Fibroblast of skin of back (primary cell): Measurements from ENCODE around the gene COL5A2.

ENCODE experiments used
- DNase-seq: peaks from one replicate; pipeline ENCODE4 v3.0.0-alpha.2; 2013

The COL5A2 gene

DNA sequence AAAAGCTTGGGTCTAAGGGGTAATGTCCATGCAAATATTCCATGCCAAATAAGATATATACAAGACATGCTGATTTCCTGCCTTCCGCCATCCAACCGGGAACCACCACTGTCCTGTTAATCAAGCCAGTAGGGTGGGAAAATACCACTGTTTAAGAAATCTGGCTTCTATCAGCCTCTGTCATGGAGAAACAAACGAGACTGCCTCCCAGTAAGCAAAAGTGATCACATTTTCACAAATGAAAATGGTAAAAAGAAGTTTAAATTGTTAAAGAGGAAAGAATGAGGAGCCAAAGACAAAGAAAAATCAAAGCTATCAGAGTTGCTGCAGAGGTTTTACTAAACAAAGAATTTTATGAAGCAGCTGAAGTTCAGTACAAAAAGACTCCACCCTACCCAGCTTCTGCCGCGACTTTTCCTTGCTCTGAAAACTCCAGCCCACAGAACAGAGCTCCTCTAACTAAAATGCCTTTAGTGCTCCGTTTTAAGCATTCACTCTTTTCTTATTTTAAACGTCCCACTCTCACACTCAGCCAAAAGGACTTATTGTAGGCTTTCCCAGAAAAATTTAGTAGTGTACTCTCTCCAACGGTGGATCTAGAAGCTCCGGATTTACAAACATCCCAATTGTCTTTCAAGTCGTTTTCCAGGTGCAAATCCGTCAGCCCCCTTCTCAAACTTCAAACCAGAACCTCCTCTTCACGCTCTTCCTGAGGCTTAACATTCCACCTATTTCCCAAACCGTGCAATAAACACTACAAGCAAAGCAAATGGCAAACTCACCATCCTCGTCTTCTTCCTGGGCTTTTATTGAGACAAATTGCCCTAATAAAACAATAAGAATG is 613 bp downstream of the COL5A2 start:
- peak; percentile 85 for DNase-seq

DNA sequence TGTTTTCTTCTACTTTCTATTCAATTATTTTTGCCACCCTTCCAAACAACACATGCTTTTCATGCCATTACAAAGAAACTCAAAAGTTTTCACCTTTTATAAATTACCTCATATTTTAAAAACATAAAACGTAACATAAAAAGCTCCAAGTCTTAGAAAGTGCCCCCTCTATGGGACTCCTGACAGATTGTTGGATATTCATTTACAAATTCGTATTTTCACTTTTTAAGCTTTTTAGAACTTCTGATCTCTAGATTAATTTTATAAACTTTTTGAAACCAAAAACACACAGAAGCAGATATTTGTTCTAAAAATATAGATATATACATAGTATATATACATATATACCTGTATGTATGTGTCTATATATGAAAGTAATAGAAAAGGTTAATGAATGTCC is 1.5 kb downstream of the COL5A2 start:
- peak; percentile 44 for DNase-seq

DNA sequence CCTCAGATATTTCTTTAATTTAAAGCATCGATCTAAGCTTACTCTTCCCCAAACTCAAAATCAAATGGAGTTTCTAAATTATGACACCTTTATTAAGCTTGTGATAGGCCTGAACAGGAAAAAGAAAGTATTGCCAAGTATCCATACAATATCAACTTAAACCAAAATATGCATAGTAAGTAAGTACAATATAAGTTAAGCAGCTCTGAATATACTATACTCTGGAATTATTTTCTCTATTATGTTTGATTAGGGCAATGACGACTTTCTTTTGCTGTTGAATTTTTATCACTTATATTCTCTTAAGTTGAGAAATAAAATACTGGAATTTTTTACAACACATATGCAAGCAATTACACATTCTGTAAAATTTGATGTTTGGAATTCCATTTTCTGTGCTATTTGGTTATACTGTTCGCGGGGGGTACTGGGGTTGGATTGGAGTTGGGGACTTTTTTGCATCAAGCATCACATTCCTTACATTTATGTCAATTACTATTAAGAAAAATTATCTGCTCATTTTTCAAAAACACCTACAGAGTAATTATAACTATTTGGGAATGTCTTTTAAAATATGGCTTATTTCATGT is 2.2 kb downstream of the COL5A2 start:
- DNase-seq, result peak; percentile 65

DNA sequence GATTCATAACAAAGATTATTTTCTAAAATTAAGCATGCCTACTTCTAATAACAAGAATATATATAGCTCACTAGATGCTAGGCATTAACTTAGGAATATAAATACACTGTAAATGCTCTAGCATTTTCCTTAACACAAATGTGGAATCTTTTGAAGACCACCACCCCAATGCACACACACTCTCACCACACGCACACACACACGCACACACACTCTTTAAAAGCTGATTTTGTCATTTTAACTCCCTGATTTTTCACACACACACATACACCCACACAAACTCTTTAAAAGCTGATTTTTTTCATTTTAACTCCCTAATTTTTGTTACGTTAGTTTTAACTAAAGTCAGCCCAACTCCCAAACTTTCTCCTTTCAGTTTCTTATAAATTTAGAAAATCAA is 3.0 kb downstream of the COL5A2 start:
- DNase-seq, result no peak

DNA sequence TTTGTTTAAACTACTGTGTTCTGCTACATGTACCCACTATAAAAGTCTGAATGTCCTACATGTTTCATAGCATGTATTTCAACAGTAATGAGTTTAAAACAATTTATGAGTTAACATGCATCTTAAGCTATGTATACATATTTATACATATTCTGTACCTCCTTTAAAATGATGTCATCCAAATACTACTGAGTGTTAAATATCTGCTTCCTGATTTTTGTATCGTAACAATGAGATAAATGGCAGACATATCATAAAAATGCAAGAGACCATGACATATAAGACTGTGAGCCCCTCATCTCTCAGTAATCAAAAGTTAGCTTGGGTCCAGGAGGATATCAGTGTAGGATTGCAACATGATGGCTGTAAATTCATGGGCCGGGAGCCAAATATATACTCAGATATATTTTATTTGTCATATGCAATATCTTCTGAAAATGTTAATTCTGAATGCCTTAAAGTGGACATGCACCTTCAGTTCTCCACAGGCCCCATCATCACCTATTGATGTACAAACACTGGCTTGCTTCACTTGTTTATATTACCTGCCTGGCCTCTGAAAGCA is 3.6 kb downstream of the COL5A2 start:
- DNase-seq, result no peak

DNA sequence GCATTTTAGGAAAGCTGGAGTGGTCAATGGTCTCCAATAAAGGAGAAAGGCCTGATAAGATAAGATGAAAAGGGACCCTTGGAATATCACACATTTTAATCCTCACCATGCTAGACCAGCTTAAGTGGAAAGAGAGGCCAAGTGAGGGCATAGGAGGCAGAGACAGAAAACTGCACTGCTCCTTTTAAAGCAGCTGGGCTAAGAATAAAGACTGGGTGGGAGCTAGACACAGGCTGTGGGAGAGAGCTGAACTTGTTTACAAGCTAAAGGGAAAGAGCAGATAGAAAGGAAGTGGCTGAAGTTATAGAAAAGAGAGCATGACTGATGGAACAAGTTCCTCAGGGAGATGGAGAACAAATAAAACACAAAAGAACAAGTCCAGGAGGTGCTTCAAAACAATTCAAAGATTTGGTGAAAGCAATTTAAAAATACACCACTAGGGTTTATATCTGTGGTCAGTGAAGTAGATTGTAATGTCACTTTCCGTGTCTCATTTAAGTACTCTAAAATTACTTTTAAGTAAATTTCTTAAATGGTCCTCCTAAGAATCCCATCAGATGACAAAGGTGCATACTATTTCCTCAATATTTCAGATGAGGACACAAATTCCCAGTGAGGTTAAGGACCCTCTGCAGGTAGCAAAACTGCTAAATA is 7.5 kb downstream of the COL5A2 start:
- no peak for DNase-seq

DNA sequence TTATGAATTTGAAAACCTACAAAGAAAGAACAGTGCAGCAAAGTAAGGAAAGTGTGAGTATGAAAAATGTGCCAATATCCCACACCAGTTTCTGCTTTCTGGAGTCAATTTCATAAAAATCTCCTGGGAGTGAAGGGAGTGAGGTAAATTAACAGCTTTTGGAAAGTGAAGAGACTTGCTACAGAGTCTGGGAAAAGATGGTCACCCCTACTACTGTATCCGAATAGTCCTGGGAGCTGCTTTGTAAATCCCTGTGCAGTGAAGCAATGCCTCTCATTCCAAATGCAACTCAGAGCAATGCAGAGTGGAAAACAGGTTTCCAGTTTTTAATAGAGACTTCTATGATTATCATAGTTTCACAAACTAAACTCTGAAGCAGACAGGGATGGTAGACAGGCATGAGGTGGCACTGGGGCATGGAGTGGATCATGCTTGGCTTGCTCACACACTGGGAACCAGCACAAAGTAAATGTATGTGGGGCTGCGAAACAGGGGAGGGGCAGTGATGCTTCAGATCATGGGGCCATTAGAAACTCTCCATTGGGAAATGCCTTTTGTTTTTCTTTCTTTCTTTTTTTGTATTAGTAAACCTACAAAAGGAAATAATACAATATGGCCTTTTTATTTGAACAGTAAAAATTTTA is 10.6 kb downstream of the COL5A2 start:
- DNase-seq, result no peak

DNA sequence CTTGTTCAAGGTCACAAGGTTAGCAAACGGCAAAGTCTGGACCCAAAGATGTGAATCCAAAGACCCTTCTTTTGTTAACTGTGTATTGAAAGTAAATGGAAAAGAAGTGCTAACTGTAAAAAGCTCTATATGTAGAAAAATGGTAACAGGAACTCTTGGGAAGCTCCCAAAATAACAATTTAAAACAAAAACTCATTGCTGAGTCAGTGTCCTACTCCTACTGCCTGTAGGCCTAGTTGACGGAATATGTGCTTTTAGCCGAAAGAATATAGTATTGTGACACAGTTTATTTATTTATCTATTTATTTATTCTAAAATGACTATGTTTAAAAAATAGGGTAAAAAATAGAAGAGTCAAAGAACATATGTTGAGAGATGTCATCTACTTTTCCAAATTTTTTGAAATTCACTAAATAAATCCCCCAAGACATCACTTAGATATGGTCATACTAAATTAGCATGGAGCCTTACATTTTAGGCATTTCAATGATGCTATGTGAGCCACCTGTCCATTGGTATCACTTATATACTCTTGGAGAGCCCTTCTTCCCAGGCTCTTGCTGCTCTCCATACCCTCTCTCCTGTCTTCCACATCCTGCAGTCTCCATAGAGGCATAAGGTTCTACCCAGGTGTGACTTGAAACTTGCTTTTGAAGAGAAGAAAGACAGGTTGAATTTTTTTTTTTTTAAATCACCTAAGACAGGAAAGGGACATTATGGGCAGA is 13.7 kb downstream of the COL5A2 start:
- no peak for DNase-seq

DNA sequence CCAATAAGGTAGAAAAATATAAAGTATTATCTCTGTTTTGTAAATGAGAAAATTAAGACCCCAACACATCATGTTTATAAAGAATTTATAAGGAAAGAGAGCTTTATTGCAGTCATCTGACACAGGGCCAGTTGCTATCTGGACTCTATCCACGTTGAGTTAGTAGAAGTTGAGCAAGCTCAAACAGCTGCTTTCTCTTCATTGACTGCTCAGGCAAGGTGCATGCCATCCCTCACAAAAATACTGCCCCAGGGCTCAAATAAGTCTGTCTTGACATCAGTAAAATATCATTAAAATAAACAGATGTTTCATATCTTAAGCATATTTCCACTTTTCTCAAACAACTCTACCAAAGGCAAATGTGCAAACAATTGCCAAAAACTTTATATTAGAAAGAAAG is 14.8 kb downstream of the COL5A2 start:
- DNase-seq, result no peak

DNA sequence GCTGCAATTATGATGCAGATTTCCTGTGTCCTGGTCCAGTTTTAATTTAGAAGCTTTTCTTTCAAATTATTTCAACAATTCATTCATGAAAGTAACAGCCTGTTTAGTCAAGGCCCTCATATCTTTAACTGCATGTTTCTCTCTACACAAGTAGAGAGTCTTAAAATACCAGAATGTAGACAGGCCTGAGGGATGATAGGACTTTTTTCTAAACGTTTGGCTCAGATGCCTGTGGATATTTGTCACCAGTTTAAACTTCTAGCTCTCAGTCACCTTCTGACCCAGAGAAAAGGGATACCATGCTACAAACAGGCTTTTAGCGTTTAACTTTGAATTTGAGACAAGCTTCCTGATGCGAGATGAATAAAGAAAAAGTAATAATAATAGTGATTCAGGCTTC is 15.7 kb downstream of the COL5A2 start:
- DNase-seq, result peak; percentile 92

DNA sequence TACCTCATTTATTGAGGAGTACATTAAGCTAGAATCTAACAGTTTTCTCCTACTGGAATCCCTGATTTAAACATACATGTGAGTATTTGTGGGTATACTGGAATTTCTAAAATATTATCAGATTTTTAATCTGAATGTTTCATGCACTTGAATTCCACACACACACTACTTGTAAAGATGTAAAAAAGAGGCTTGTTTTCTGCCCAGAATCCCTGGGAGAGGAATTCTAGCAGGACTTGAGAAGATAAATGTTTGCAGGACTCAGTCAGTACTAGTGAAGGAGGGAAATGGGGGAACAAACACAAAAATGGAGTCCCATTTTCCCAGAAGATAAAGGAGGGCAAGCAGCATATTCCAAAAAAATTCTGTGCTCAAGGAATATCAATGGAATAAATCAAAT is 17.0 kb downstream of the COL5A2 start:
- no peak for DNase-seq

DNA sequence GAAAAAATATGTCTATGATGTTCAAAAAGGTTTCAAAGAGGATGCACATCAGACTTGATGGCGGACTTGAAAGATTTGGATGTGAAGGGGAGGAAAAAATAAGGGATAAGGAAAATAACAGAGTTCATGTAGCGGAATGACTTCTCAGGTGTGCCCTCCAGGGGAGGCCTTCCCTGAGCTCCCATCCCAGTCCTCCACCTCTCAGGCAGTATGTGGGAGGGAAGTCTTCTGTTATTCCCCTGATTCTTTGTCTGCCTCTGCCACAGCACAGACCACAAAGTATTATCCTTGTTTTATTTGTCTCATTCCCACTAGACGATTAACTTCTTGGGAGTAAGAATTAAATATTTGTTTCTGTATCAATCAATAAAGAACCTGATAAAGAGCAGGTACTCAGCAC is 17.7 kb downstream of the COL5A2 start:
- DNase-seq, result no peak

DNA sequence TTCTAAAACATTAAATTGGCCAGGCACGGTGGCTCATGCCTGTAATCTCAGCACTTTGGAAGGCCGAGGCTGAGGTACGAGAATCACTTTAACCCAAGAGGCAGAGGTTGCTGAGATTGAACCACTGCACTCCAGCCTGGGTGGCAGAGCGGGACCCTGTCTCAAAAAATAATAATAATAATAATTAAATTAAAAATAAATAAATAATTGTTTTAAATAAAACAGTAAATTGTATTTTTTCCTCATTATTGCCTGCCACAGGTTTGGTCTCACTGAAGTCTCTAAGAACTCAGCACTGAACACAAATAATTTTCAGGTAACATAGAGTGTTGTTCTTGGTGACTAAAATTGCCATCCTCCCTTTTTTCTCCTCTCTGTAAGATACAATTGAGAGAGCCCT is 19.8 kb downstream of the COL5A2 start:
- DNase-seq, result no peak

DNA sequence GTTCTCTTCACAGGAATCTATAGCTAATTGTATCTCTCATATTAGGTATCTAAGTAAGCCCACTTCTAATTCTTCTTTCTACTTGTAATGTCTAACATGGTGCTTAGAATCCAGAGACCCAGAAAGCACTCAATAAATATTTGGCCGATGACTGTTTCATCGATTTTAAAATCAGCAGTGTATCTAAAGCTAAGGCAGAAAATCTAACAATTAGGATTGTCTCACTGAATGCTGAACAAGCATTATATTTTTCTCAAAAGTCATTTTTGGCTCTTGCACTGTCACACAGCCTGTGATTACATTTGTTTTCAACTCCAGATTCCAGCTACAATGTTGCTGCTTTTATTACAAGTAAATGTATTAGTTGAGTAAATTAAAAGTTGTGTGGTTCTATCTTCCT is 20.3 kb downstream of the COL5A2 start:
- DNase-seq, result no peak

DNA sequence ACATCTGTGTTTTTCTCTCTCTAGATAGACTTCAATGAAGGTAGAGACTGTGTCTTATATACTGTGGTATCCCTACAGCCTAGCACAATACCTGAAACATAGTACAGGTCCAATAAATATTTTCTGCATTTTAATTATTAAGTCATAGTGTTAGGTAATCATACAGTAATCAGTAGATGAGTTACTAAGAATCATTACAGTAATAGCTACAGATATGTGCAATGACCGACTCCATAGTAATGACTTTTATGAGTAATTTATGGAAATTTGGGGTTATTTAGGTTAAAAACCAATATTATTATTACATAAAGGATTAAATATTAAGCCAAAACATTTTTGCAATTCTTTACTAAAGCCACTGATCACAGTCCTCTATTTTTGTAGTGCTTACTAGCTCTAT is 21.6 kb downstream of the COL5A2 start:
- DNase-seq, result no peak

DNA sequence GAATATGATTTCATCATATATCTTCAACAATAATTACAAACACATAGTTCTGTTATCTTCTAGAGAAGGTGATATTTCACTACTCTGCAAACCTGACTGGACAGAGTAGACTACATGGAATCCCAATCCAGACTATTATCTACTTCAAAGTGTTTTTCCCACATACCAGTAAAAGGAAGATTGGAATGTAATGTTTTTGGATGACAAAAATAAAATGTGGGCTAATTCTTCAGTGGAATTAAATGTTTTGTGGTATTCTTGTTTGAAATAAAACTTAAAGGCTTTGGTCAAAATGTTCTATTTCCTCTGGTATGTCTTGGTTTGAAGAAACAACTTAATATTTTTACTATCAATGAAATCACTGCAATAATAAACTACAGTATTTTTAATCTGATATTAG is 22.1 kb downstream of the COL5A2 start:
- DNase-seq, result peak; percentile 72

DNA sequence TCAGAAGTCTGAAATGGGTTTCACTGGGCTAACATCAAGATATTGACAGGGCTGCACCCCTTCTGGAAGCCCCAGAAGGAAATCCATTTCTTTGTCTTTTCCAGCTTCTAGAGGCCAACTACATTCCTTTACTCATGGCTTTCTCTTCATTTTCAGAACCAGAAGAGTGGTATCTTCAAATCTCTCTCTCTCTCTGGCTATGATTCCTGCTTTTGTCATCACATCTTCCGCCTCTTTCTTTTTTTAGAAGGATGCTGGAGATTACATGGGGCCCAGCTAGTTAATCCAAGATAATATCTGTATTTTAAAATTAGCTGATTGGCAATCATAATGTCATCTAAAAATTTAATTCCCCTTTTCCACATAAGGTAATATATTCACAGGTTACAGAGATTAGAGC is 23.8 kb downstream of the COL5A2 start:
- no peak for DNase-seq

DNA sequence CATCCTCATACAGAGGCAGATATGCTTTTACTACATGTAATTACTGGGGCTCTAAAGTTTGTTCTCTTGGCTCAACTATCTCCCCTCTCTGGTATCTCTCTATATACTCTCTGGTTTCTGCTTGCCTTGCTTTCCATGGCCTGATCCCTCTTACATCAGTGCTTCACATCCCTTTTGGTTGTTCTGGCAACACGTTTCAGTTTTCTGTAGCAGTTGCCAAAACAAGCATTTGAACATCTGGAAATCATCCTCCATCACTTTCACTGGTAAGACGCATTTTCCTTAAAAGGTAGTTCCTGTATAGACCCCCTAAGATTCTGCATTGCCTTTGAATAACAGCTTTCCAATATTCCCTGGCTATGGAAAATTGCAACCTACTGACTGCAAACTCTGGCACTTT is 25.9 kb downstream of the COL5A2 start:
- peak; percentile 83 for DNase-seq

DNA sequence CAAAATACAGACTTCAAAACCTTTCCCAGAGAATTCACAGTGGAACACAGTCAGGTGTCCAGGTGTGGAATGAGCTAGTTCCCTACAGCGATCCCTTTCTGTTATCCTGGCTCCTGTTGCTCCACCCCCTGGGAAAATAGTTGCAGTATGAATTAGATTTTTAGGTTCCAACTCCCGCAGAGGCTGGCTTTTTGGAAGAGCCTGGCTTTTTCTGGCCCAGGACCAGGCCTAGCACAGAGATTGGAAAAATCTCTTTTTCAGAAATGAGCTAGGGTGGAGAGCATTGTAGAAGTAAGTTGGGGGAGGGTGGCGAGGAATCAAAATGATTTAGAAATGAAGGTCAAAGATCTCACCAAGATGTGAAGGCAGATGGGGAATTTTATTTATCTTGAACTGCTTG is 27.1 kb downstream of the COL5A2 start:
- no peak for DNase-seq

DNA sequence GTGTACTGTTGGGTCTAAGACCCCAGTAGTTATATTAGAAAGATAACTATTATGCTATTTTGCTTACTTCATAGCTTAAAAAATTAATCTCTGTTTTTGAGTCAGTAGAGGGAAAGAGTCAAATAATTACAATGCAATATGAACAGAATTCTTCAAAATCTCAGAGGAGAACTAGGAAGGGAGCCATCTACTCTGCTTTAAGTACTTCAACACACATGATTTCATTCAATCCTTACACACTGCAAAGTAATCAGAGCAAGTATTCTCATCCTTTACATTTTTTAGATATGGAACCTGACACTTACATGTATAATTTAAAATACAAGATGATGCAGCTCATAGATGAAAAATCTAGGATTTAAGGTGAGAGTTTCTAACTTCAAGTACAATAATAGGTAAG is 27.7 kb downstream of the COL5A2 start:
- no peak for DNase-seq

DNA sequence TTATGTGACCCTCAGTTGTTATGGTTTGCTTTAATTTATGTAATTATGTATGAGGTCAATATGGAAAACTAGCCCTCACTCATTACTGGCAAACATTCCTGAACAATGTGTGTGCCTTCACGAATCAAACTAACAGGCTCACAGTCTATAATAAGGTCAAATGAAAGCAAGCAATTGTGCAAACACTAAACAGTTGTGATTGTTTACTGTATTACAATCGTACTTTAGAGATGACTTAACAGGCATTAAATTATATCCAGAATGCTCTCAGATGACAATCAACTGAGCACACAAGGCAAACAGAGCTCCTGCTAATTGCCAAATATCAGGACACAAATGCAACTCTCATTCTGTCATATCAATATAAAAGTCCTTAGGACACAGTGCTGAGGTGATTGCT is 29.5 kb downstream of the COL5A2 start:
- peak; percentile 59 for DNase-seq

DNA sequence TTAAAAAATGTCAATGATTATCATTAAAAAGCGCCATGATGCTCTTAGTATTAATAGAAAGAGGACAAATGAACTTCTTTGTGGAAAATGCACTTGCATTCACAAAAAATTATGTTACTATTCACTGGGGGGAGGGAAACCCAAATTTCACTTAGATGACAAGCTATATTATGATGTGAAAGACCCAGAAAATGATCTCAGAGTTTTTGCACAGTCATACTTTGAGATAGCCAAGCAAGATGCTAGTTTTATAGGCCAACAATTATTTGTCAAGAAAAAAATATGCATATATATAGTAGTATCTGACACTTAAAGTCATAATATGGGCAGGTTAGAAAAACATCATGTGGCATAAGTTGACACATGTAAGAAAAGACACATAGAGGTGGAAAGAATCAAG is 31.6 kb downstream of the COL5A2 start:
- DNase-seq, result no peak

DNA sequence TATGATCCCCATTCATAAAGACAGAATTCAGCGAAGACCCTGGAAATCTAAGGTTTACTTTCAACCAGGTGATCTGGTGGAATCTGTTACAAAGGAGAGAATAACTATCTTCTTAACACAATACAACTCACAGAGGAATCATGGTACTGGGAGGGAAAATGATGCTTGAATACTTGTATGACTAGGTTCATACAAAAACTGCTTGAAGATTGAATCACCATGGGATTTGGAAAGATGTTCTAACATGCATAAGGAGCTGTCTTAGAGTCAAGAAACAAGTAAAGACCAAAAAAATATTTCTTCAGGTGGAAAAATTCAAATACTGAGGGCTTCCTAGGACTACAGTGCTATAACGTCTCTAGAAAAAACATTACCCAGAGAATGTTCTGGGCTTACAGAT is 32.2 kb downstream of the COL5A2 start:
- DNase-seq, result no peak
